Kidney (tissue), 14 donors: ENCODE results near the gene LPCAT2. TPM values are rescaled to one million over a fixed set of nuclear protein-coding genes. Genes with fewer than 3 reads are reported as not detected.
A peak's percentile ranks its signal among the peaks of the same experiment; 100 is the strongest.

Experiments
- DNase-seq, 5 donors: peaks; one replicate each; pipeline ENCODE4 v3.0.0-alpha.2; 2013 to 2020
- FAIRE-seq: peaks from 2 replicates; lab custom pipeline; 2012; peaks lifted over from hg19 to GRCh38; lab: Jason Lieb, UNC
- H3K27ac ChIP-seq, 2 donors: one replicate each; pipeline ENCODE4 v1.7.0; 2013; ENCODE audit warnings: low read depth in 2 of 2, low read length in 2 of 2, inconsistent platforms in 1 of 2
- H3K27me3 ChIP-seq: one replicate; pipeline ENCODE4 v1.7.1; 2013; ENCODE audit warnings: low read length, inconsistent platforms; ENCODE audit not compliant: control insufficient read depth, insufficient read depth
- H3K36me3 ChIP-seq, 3 donors: one replicate each; pipeline versions ENCODE4 v1.7.0 to v1.7.1; 2013; ENCODE audit warnings: low read length in 3 of 3, control low read depth in 1 of 3, inconsistent platforms in 1 of 3; ENCODE audit not compliant: insufficient read depth in 3 of 3, control insufficient read depth in 2 of 3
- H3K4me1 ChIP-seq, 3 donors: one replicate each; pipeline versions ENCODE4 v1.7.0 to v1.7.1; 2013; ENCODE audit warnings: low read length in 3 of 3, inconsistent platforms in 1 of 3, low read depth in 1 of 3; ENCODE audit not compliant: control insufficient read depth in 2 of 3, insufficient read depth in 2 of 3
- H3K4me3 ChIP-seq, 3 donors: one replicate each; pipeline versions ENCODE4 v1.7.0 to v1.8.1; 2013; ENCODE audit warnings: low read length in 3 of 3, control low read depth in 1 of 3, inconsistent platforms in 1 of 3
- H3K9ac ChIP-seq, 3 donors: one replicate each; pipeline versions ENCODE4 v1.7.0 to v1.7.1; 2013; ENCODE audit warnings: low read length in 3 of 3, control low read depth in 1 of 3, inconsistent platforms in 1 of 3
- H3K9me3 ChIP-seq, 3 donors: one replicate each; pipeline versions ENCODE4 v1.7.0 to v1.7.1; 2013; ENCODE audit warnings: low read length in 3 of 3, control low read depth in 1 of 3, inconsistent platforms in 1 of 3; ENCODE audit not compliant: control insufficient read depth in 2 of 3, insufficient read depth in 1 of 3
- CTCF ChIP-seq: IDR thresholded peaks from 3 replicates; pipeline ENCODE4 v1.5.1; 2012; ENCODE audit warnings: mild to moderate bottlenecking, moderate library complexity, borderline replicate concordance; ENCODE audit not compliant: insufficient read depth; ENCODE audit errors: extremely low read depth
- intact Hi-C: fragments of 100-400 bp; cut with DNase I; formaldehyde crosslinking; loops from one replicate; pipeline ENCODE4 v1.11.1; 2022
- polyA plus RNA-seq: library from polyadenylated mRNA; stranded (reverse); fragments of 350-450 nt; fragmentation: Illumina TruSeq; extraction: RNeasy Lipid Tissue Mini Kit (QIAGEN cat#74804); gene quantifications from one replicate; pipeline ENCODE4 v1.2.3, GENCODE V29; 2014; ENCODE audit warnings: low read depth, low replicate concordance; ENCODE audit not compliant: insufficient read depth
- total RNA-seq: library from RNA; stranded (reverse); fragmentation: NEBNext Ultra II Directional; extraction: Animal tissue kit (Norgen Biotek cat#: 25700); gene quantifications from one replicate; pipeline ENCODE4 v1.2.1, GENCODE V29; 2021
- donor health status: control.
- donor health status: control.
- donor health status: control.
- donor health status: control.
- donor health status: control.
- donor health status: DM: yes; HTN: yes; CAD: no.
- donor health status: Normal renal cell carcinoma (clear cell type).

The LPCAT2 gene
- total and polyA plus RNA-seq, 2 donors from 2014 or later, result 7.7 to 20.6 TPM

GRCh38 chr16:55482056-55482455, 26.8 kb upstream of the LPCAT2 start:
- H3K9me3 ChIP-seq, result no peaks in the 10 kb centered on the region
- H3K36me3 ChIP-seq, result peaks cover 0 to 6% (median 0%) of the 10 kb centered on the region in 3 donors
- TF ChIP-seq CTCF, result no peak
- no peak for FAIRE-seq
- no peak overlapping the region for H3K27ac ChIP-seq
- intact Hi-C loops, result no loop called here
- no peak for DNase-seq
- H3K27me3 ChIP-seq, result peaks cover 7% of the 10 kb centered on the region
- H3K4me1 ChIP-seq, result peaks cover 0 to 2% (median 0%) of the 10 kb centered on the region in 3 donors
- no peak overlapping the region for H3K4me3 ChIP-seq
- H3K9ac ChIP-seq, result no peak overlapping the region

GRCh38 chr16:55487048-55487803, 21.6 kb upstream of the LPCAT2 start:
- no peak overlapping the region for H3K27ac ChIP-seq
- no peaks in the 10 kb centered on the region for H3K4me1 ChIP-seq

GRCh38 chr16:55488306-55488705, 20.6 kb upstream of the LPCAT2 start:
- Histone ChIP-seq H3K27ac (no peak overlapping the region), H3K27me3 (no peaks in the 10 kb centered on the region), H3K9ac (no peak overlapping the region), H3K9me3 (no peaks in the 10 kb centered on the region), H3K36me3 (peaks cover 0 to 6% (median 0%) of the 10 kb centered on the region in 3 donors), H3K4me1 (no peaks in the 10 kb centered on the region), H3K4me3 (no peak overlapping the region)
- DNase-seq (peak in 3 of 5 donors; percentile 37 to 88 (median 37)), FAIRE-seq (no peak)
- TF ChIP-seq CTCF, result no peak
- intact Hi-C loops, result no loop called here

More at GRCh38 chr16:55487048-55487803, 21.6 kb upstream of the LPCAT2 start:
- Histone ChIP-seq H3K36me3 (peaks cover 0 to 6% (median 0%) of the 10 kb centered on the region in 3 donors), H3K27me3 (no peaks in the 10 kb centered on the region), H3K9me3 (no peaks in the 10 kb centered on the region), H3K9ac (no peak overlapping the region), H3K4me3 (no peak overlapping the region)
- FAIRE-seq (no peak), DNase-seq (no peak)
- TF ChIP-seq CTCF, result no peak
- intact Hi-C loops, result no loop called here
